GM19463 (cell line): ENCODE measurements around the gene NPC2.

Experiments used
- ATAC-seq: cut with Tn5 transposase; IDR thresholded peaks from one replicate; pipeline ENCODE4 v1.9.1; 2021; ENCODE audit warnings: mild to moderate bottlenecking, moderate library complexity; ENCODE audit not compliant: unreplicated experiment

NPC2 gene

GRCh38 chr14:74503291-74503937, 10.3 kb upstream of the NPC2 start:
- ATAC-seq = no peak

GRCh38 chr14:74502236-74503019, 9.3 kb upstream of the NPC2 start:
- no peak for ATAC-seq

GRCh38 chr14:74501691-74502090, 8.6 kb upstream of the NPC2 start:
- no peak for ATAC-seq

- no peak for ATAC-seq
Observed at GRCh38 chr14:74501135-74501614, 8.1 kb upstream of the NPC2 start.

- no peak for ATAC-seq
Observed at GRCh38 chr14:74500417-74501134, 7.5 kb upstream of the NPC2 start.

GRCh38 chr14:74495356-74495755, 2.3 kb upstream of the NPC2 start:
- ATAC-seq = no peak

GRCh38 chr14:74493343-74494261, 497 bp upstream of the NPC2 start, which contains the start of gene ISCA2:
ISCA2 (plus strand) TSS chr14:74493765; CDS start chr14:74493775, 10 bp downstream.
- peak; percentile 85 for ATAC-seq

- ATAC-seq = no peak
Observed at GRCh38 chr14:74491956-74492775, 939 bp downstream of the NPC2 start.

GRCh38 chr14:74490486-74490885, 2.6 kb downstream of the NPC2 start:
- no peak for ATAC-seq

- no peak for ATAC-seq
Observed at GRCh38 chr14:74488786-74489397, 4.2 kb downstream of the NPC2 start.

GRCh38 chr14:74486164-74486563, 6.9 kb downstream of the NPC2 start:
- no peak for ATAC-seq

- no peak for ATAC-seq
Observed at GRCh38 chr14:74483321-74483720, 9.8 kb downstream of the NPC2 start.

- ATAC-seq = no peak
Observed at GRCh38 chr14:74482571-74482970, 10.5 kb downstream of the NPC2 start.

- ATAC-seq = no peak
Observed at GRCh38 chr14:74480046-74480445, 13.1 kb downstream of the NPC2 start.

- ATAC-seq = no peak
Observed at GRCh38 chr14:74478996-74479635, 14.0 kb downstream of the NPC2 start.

- ATAC-seq = no peak
Observed at GRCh38 chr14:74476607-74477006, 16.5 kb downstream of the NPC2 start.

- no peak for ATAC-seq
Observed at GRCh38 chr14:74476107-74476506, 17.0 kb downstream of the NPC2 start.

GRCh38 chr14:74475678-74476077, 17.4 kb downstream of the NPC2 start:
- no peak for ATAC-seq

GRCh38 chr14:74474376-74474775, 18.7 kb downstream of the NPC2 start:
- no peak for ATAC-seq
